Fibroblast of gingiva (primary cell): Measurements from ENCODE around the gene DDR2.
"Not testable (repeated sequence)": the region's sequence is repeated elsewhere in the genome, so short reads cannot be mapped to it uniquely, and the experiment has no call there.

Experiments used
- DNase-seq: peaks from one replicate; pipeline ENCODE4 v3.0.0-alpha.2; 2011; ENCODE audit warnings: low read depth

The DDR2 gene

DNA sequence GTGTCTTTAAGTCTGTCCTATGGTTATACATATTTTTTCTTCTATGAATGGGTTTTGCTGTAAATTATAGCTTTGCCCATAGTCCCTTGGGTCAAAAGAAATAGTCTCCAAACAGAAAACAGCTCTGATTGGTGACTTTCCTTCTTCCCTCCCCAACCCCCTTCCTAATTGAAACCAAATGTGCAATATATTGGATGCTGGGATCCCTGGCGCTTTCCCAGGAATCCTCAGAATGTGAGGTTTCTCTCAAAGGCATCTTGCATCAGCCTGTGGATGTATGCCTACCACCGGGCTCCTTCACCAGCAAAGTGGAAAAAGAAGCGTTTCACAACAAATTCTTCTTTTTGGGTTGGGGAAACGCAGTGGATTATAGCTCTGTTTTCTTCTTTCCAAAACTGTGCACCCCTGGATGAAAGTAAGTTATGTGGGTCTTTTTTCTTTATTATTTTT is at the start of gene DDR2:
Gene DDR2, plus strand, starts transcription at position 248 of the 450 bp plus-strand sequence. CDS start 86,600 bp downstream, outside the sequence.
- peak; percentile 98 for DNase-seq

GRCh38 chr1:162582901-162583300 is 49.4 kb upstream of the DDR2 start:
- DNase-seq: not testable (repeated sequence)

GRCh38 chr1:162585101-162585500 is 47.2 kb upstream of the DDR2 start:
- DNase-seq: not testable (repeated sequence)

GRCh38 chr1:162587347-162587746 is 44.9 kb upstream of the DDR2 start:
- no peak for DNase-seq

- DNase-seq: no peak
Observed at GRCh38 chr1:162587761-162588260, 44.5 kb upstream of the DDR2 start.

GRCh38 chr1:162590101-162590500 is 42.2 kb upstream of the DDR2 start:
- no peak for DNase-seq

DNA sequence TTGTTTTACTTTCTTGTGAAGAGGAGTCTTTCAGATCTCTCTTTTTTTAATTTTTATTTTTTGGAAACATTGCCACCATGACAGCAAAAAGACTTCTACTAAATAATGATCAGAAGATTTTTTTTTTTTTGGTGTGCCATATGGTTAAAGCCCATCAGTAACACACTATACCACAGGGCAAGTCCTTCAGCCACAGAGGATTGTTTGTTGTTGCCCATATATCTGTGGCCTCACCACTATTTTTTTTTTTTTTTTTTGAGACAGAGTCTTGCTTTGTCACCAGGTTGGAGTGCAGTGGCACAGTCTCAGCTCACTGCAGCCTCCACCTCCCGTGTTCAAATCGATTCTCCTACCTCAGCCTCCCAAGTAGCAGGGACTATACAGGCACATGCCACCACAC is 41.6 kb upstream of the DDR2 start:
- DNase-seq: no peak

DNA sequence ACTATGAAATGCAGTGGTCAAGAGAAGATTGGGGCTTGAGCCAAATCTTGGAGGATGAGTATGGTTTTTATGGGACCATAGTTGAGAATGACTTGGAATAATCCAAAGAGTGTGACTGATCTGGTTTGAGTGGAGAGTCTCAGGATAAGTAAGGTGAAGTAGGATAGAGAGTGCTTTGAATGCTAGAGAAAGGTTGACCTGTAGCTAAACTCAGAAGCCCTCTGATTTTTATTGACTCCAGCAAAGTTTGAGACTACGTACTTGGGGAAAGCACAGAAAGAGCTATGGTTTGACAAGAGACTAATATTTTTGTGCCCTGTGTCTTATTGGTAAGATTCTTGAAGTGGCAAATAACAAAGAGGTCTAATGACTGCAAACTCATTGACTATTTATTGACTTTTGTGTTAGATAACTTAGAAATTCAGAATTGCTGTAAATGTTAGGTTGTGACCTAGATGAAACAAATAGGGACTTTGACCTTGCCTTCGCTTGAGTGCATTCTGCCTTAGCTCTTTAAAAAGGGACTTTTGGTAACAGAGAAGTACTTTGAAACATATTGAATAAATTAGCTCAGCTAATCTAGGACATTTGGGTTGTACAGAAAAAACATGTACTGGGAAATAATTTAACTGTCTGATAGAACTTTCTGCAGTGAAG is 35.6 kb upstream of the DDR2 start:
- no peak for DNase-seq

GRCh38 chr1:162599451-162599850 is 32.8 kb upstream of the DDR2 start:
- DNase-seq: no peak

DNA sequence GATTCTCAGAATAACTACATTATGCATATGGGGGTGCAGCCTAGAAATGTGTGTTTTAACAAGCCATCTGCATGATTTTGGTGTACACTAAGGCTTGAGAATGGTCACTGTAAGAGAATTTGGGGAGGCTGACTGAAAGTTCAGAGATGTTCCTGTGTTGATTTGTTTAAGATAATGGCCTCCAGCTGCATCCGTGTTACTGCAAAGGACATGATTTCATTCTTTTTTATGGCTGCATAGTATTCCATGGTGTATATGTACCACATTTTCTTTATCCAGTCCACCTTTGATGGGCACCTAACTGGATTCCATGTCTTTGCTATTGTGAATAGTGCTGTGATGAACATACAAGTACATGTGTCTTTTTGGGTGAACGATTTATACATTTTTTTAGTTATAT is 29.1 kb upstream of the DDR2 start:
- DNase-seq: not testable (repeated sequence)

GRCh38 chr1:162605225-162605927 is 26.9 kb upstream of the DDR2 start:
- peak; percentile 95 for DNase-seq

DNA sequence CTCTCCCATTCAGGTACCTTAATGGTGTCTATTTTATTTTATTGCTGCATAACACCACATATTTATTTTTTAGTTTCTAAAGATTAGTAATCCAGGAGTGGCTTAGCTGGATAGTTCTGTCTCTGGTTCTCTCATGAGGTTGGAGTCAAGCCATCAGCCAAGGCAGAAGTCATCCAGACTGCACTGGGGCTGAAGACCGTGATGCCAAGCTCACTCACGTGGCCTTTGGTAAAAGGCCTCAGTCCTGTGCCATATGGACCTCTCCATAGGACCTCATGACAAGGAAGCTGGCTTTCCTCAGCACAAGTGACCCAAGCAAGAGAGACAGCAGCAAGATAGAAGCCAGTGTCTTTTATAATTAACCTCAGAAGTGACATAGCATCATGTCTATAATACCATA is 23.0 kb upstream of the DDR2 start:
- DNase-seq: no peak

GRCh38 chr1:162612606-162613400 is 19.5 kb upstream of the DDR2 start:
- DNase-seq: peak; percentile 97

GRCh38 chr1:162616848-162617247 is 15.4 kb upstream of the DDR2 start:
- no peak for DNase-seq

DNA sequence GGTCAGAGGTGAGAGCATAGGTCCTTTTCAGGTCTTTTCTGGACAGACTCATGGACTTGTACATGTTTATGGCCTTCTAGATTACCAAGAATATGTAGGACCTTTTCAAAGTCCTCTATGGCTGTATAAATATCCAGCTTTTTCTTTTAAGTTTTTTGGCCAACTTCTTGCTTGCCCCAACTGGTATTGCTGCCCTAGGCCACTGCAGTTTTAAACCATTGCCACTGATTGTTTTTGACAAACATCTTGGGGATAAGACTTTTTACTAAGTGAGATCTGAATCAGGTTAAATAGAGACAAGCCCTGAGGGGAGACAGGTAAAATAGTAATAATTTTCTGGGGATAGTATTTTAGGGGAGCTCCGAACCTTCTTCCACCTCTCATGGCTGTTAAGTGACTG is 14.8 kb upstream of the DDR2 start:
- DNase-seq: no peak

GRCh38 chr1:162619076-162619475 is 13.2 kb upstream of the DDR2 start:
- DNase-seq: peak; percentile 46

DNA sequence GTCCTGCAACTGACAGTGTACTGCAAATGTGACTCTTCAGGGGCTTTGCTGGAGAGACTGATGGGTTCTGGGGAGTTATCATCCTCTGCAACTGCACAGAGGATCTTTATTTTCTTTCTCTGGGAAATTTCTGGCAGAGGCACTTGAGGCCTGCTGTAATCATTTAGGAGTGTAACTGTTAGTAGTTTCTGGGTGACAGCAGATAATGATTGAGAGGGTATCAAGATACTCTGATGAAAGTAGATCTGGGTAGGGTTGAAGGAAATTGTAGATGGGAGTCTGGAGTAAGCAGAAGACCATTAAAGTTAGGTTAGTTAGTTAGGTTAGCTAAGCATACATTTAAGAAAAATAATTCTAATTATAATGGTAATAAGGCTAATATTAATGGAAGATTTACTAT is 11.0 kb upstream of the DDR2 start:
- DNase-seq: no peak

GRCh38 chr1:162625679-162626078 is 6.6 kb upstream of the DDR2 start:
- no peak for DNase-seq

GRCh38 chr1:162626094-162626493 is 6.2 kb upstream of the DDR2 start:
- peak; percentile 39 for DNase-seq

- no peak for DNase-seq
Observed at GRCh38 chr1:162626761-162627160, 5.5 kb upstream of the DDR2 start.

DNA sequence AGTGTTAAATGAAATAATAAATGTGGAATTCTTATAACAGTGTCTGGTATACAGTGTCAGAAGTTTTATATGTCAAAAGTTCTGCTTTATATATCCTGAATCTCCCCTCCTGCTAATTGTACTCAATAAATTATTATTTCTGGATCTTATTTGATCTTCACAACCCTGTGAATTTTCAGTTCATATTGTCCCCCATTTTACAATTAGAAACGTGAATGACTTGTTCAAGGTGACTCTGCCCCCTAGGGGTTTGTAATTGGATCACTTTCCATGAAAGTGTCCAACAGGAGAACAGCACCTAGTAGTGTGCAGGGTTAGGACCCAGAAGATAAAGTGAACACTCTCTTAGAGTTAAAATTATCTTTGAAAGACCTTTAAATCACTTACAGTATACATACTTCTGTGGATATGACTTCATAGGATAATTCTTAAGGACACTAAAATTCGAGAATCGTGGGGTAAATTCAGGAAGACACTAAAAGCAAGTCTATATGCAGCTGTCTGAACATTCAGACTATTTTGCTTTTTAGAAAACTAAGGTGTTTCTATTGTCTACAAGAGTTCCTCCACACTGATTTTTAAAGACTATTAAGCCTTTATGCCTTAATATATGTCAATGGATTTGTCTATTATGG is 4.5 kb upstream of the DDR2 start:
- no peak for DNase-seq

DNA sequence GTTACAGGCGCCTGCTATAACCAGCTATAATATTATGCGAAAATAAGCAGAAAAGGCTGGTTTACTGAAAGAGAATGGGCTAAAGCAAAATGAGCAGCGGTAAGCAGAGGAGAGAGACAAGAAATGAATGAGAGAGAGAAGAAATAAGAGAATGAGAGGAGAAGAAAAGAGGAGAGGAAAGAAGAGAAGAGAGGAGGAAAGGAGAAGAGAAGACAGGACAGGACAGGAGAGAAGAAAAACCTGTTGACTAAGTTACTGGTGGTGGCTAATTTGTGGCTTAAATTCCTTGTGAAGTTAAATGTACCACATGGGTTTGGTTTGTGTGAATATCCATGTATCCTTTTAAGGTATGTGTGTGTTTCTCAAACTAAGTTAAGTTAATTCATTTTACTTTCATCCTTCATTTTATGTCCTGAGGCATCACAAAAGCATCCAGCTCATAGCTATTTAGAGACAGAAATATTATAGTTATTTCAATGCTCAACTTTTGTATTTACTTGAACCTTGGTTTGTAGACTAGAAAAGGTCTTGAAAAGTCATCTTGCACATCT is 3.1 kb upstream of the DDR2 start:
- DNase-seq: no peak
